ENCODE measurements around the gene PHACTR1. TPM values are rescaled to one million over a fixed set of nuclear protein-coding genes. Genes with fewer than 3 reads are reported as not detected.

PHACTR1 gene
- total RNA-seq, 1 experiment from 2014 or later = 0.05 TPM

- in situ Hi-C loops (cut with HindIII; ENCODE audit: low pct_unique_long_range_greater_than_20kb, low sequenced_read_pairs) = no loop called here
- no peaks in the 10 kb centered on the region for H3K36me3 ChIP-seq (ENCODE audit: control insufficient read depth, insufficient read depth, low read length)
- no peak for TF ChIP-seq POLR2AphosphoS5 (IDR thresholded peaks at IDR 0.05; ENCODE audit: low read depth, low read length)
- no peak for TF ChIP-seq TCF7L2 (IDR thresholded peaks at IDR 0.05; ENCODE audit: low read depth, low read length)
- no peak for TF ChIP-seq SIN3A (IDR thresholded peaks at IDR 0.05; ENCODE audit: borderline replicate concordance, insufficient read depth, low read depth, low read length)
- TF ChIP-seq, protein P1, sequence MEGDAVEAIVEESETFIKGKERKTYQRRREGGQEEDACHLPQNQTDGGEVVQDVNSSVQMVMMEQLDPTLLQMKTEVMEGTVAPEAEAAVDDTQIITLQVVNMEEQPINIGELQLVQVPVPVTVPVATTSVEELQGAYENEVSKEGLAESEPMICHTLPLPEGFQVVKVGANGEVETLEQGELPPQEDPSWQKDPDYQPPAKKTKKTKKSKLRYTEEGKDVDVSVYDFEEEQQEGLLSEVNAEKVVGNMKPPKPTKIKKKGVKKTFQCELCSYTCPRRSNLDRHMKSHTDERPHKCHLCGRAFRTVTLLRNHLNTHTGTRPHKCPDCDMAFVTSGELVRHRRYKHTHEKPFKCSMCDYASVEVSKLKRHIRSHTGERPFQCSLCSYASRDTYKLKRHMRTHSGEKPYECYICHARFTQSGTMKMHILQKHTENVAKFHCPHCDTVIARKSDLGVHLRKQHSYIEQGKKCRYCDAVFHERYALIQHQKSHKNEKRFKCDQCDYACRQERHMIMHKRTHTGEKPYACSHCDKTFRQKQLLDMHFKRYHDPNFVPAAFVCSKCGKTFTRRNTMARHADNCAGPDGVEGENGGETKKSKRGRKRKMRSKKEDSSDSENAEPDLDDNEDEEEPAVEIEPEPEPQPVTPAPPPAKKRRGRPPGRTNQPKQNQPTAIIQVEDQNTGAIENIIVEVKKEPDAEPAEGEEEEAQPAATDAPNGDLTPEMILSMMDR (IDR thresholded peaks at IDR 0.05) = no peak
- H3K27me3 ChIP-seq (ENCODE audit: control insufficient read depth, insufficient read depth, low read length) = peaks cover 4% of the 10 kb centered on the region
- no peaks in the 10 kb centered on the region for H3K9me3 ChIP-seq (ENCODE audit: control insufficient read depth, insufficient read depth, low read depth, low read length)
- BruUV-seq (replicated peaks) = no TSS peak
- ATAC-seq = no peak
- no peak overlapping the region for H3K4me3 ChIP-seq (ENCODE audit: low read depth in 2 of 2, low read length in 2 of 2)
- H3K27ac ChIP-seq (ENCODE audit: low read length) = no peak overlapping the region
- CTCF ChIA-PET = no interaction called here
- H3K4me1 ChIP-seq (ENCODE audit: control insufficient read depth, insufficient read depth, low read length) = no peaks in the 10 kb centered on the region
- POLR2A ChIA-PET = interaction anchor here (0.6 kb wide), 1 partner anchor 123 kb away, joined by 3 read pairs; no protein-coding TSS in a partner anchor
- intact Hi-C loops (cut with micrococcal nuclease; ENCODE audit: unreplicated experiment) = no loop called here
- DNase-seq (ENCODE audit: low read depth, low spot score) = no peak
These were observed 317.7 kb downstream of the PHACTR1 start for GRCh38 chr6:13034316-13034715.

- Histone ChIP-seq H3K27me3 (ENCODE audit: control insufficient read depth, insufficient read depth, low read length) (peaks cover 4% of the 10 kb centered on the region; the same call in 1 of the 2 replicates), H3K4me3 (ENCODE audit: low read depth in 2 of 2, low read length in 2 of 2) (no peak overlapping the region), H3K27ac (ENCODE audit: low read length) (no peak overlapping the region), H3K9me3 (ENCODE audit: control insufficient read depth, insufficient read depth, low read depth, low read length) (no peaks in the 10 kb centered on the region), H3K36me3 (ENCODE audit: control insufficient read depth, insufficient read depth, low read length) (no peaks in the 10 kb centered on the region), H3K4me1 (ENCODE audit: control insufficient read depth, insufficient read depth, low read length) (no peaks in the 10 kb centered on the region)
- ATAC-seq (no peak), DNase-seq (ENCODE audit: low read depth, low spot score) (no peak)
- in situ Hi-C loops (cut with HindIII; ENCODE audit: low pct_unique_long_range_greater_than_20kb, low sequenced_read_pairs) (no loop called here), intact Hi-C loops (cut with micrococcal nuclease; ENCODE audit: unreplicated experiment) (no loop called here)
- no TSS peak for BruUV-seq (replicated peaks)
- TF ChIP-seq SIN3A (IDR thresholded peaks at IDR 0.05; ENCODE audit: borderline replicate concordance, insufficient read depth, low read depth, low read length) (no peak), POLR2AphosphoS5 (IDR thresholded peaks at IDR 0.05; ENCODE audit: low read depth, low read length) (no peak), TCF7L2 (IDR thresholded peaks at IDR 0.05; ENCODE audit: low read depth, low read length) (no peak), REST (IDR thresholded peaks at IDR 0.05; ENCODE audit: insufficient read depth in 1 of 2, low read depth in 2 of 2, low read length in 1 of 2) (no peak)
- TF ChIP-seq, protein P1 (IDR thresholded peaks at IDR 0.05) = no peak
- CTCF ChIA-PET = no interaction called here
- POLR2A ChIA-PET = no interaction called here
These were observed 319.0 kb downstream of the PHACTR1 start for GRCh38 chr6:13035606-13036005.
